ENCODE data around the gene NPRL2.

Gene NPRL2

GRCh38 chr3:50331364-50331907 lies 19.1 kb downstream of the NPRL2 start:
- H3K27me3 ChIP-seq (ENCODE audit: insufficient read depth, insufficient read length), result no peaks in the 10 kb centered on the region
- no peak for DNase-seq (ENCODE audit: low read depth, low spot score)
- no peaks in the 10 kb centered on the region for H3K4me1 ChIP-seq (ENCODE audit: insufficient read depth, insufficient read length)
- no peak for TF ChIP-seq ZNF274 (IDR thresholded peaks at IDR 0.05; ENCODE audit: low read depth, low read length)
- no peak for TF ChIP-seq SUZ12 (IDR thresholded peaks at IDR 0.05; ENCODE audit: extremely low read depth, insufficient read depth, insufficient read length)
- no peak for TF ChIP-seq YY1 (IDR thresholded peaks at IDR 0.05; ENCODE audit: insufficient read depth, insufficient read length)
- no peak overlapping the region for H3K4me3 ChIP-seq (ENCODE audit: insufficient read length, low read depth)
- no peak overlapping the region for H3K9ac ChIP-seq (ENCODE audit: insufficient read length, low read depth)
- peaks cover 80% of the 10 kb centered on the region for H3K36me3 ChIP-seq (ENCODE audit: insufficient read depth, insufficient read length, low read length)
- H3K9me3 ChIP-seq (ENCODE audit: insufficient read depth, low read length), result no peaks in the 10 kb centered on the region

- Histone ChIP-seq H3K9me3 (ENCODE audit: insufficient read depth, low read length) (no peaks in the 10 kb centered on the region), H3K36me3 (ENCODE audit: insufficient read depth, insufficient read length, low read length) (peaks cover 80% of the 10 kb centered on the region), H3K4me1 (ENCODE audit: insufficient read depth, insufficient read length) (no peaks in the 10 kb centered on the region), H3K4me3 (ENCODE audit: insufficient read length, low read depth) (no peak overlapping the region), H3K27me3 (ENCODE audit: insufficient read depth, insufficient read length) (no peaks in the 10 kb centered on the region), H3K9ac (ENCODE audit: insufficient read length, low read depth) (no peak overlapping the region)
- TF ChIP-seq YY1 (IDR thresholded peaks at IDR 0.05; ENCODE audit: insufficient read depth, insufficient read length) (no peak), ZNF274 (IDR thresholded peaks at IDR 0.05; ENCODE audit: low read depth, low read length) (no peak), SUZ12 (IDR thresholded peaks at IDR 0.05; ENCODE audit: extremely low read depth, insufficient read depth, insufficient read length) (no peak)
- DNase-seq (ENCODE audit: low read depth, low spot score), result no peak
These were observed 20.2 kb downstream of the NPRL2 start for GRCh38 chr3:50330330-50330729.

- Histone ChIP-seq H3K4me3 (ENCODE audit: insufficient read length, low read depth) (peak within 1 kb of the TSS; percentile 95), H3K9ac (ENCODE audit: insufficient read length, low read depth) (peak within 1 kb of the TSS; percentile 94), H3K27me3 (ENCODE audit: insufficient read depth, insufficient read length) (no peaks in the 10 kb centered on the region), H3K4me1 (ENCODE audit: insufficient read depth, insufficient read length) (peaks cover 14% of the 10 kb centered on the region), H3K36me3 (ENCODE audit: insufficient read depth, insufficient read length, low read length) (peaks cover 79% of the 10 kb centered on the region), H3K9me3 (ENCODE audit: insufficient read depth, low read length) (no peaks in the 10 kb centered on the region)
- TF ChIP-seq ZNF274 (IDR thresholded peaks at IDR 0.05; ENCODE audit: low read depth, low read length) (no peak), SUZ12 (IDR thresholded peaks at IDR 0.05; ENCODE audit: extremely low read depth, insufficient read depth, insufficient read length) (no peak), YY1 (IDR thresholded peaks at IDR 0.05; ENCODE audit: insufficient read depth, insufficient read length) (no peak)
- peak; percentile 98 for DNase-seq (ENCODE audit: low read depth, low spot score)
These were observed 22.5 kb downstream of the NPRL2 start, which contains the start of gene TUSC2 for GRCh38 chr3:50327943-50328691. Gene TUSC2, minus strand, starts transcription at chr3:50328223. Its CDS starts 124 bp downstream, at chr3:50328099.

GRCh38 chr3:50327129-50327528 lies 23.4 kb downstream of the NPRL2 start:
- no peaks in the 10 kb centered on the region for H3K27me3 ChIP-seq (ENCODE audit: insufficient read depth, insufficient read length)
- TF ChIP-seq YY1 (IDR thresholded peaks at IDR 0.05; ENCODE audit: insufficient read depth, insufficient read length) (no peak), ZNF274 (IDR thresholded peaks at IDR 0.05; ENCODE audit: low read depth, low read length) (no peak), SUZ12 (IDR thresholded peaks at IDR 0.05; ENCODE audit: extremely low read depth, insufficient read depth, insufficient read length) (no peak)
- peaks cover 21% of the 10 kb centered on the region for H3K4me1 ChIP-seq (ENCODE audit: insufficient read depth, insufficient read length)
- H3K36me3 ChIP-seq (ENCODE audit: insufficient read depth, insufficient read length, low read length), result peaks cover 70% of the 10 kb centered on the region
- DNase-seq (ENCODE audit: low read depth, low spot score), result no peak
- H3K4me3 ChIP-seq (ENCODE audit: insufficient read length, low read depth), result peak overlapping the region; percentile 95
- H3K9me3 ChIP-seq (ENCODE audit: insufficient read depth, low read length), result no peaks in the 10 kb centered on the region
- peak overlapping the region; percentile 94 for H3K9ac ChIP-seq (ENCODE audit: insufficient read length, low read depth)

- no peaks in the 10 kb centered on the region for H3K9me3 ChIP-seq (ENCODE audit: insufficient read depth, low read length)
- peaks cover 21% of the 10 kb centered on the region for H3K4me1 ChIP-seq (ENCODE audit: insufficient read depth, insufficient read length)
- H3K4me3 ChIP-seq (ENCODE audit: insufficient read length, low read depth), result no peak overlapping the region
- peaks cover 60% of the 10 kb centered on the region for H3K36me3 ChIP-seq (ENCODE audit: insufficient read depth, insufficient read length, low read length)
- no peaks in the 10 kb centered on the region for H3K27me3 ChIP-seq (ENCODE audit: insufficient read depth, insufficient read length)
- peak overlapping the region; percentile 22 for H3K9ac ChIP-seq (ENCODE audit: insufficient read length, low read depth)
- TF ChIP-seq ZNF274 (IDR thresholded peaks at IDR 0.05; ENCODE audit: low read depth, low read length) (no peak), YY1 (IDR thresholded peaks at IDR 0.05; ENCODE audit: insufficient read depth, insufficient read length) (no peak), SUZ12 (IDR thresholded peaks at IDR 0.05; ENCODE audit: extremely low read depth, insufficient read depth, insufficient read length) (no peak)
- no peak for DNase-seq (ENCODE audit: low read depth, low spot score)
These were observed 24.4 kb downstream of the NPRL2 start for GRCh38 chr3:50326182-50326541.

GRCh38 chr3:50325497-50326181 lies 24.9 kb downstream of the NPRL2 start:
- no peak for TF ChIP-seq SUZ12 (IDR thresholded peaks at IDR 0.05; ENCODE audit: extremely low read depth, insufficient read depth, insufficient read length)
- no peak for TF ChIP-seq YY1 (IDR thresholded peaks at IDR 0.05; ENCODE audit: insufficient read depth, insufficient read length)
- no peak for TF ChIP-seq ZNF274 (IDR thresholded peaks at IDR 0.05; ENCODE audit: low read depth, low read length)
- Histone ChIP-seq H3K9me3 (ENCODE audit: insufficient read depth, low read length) (no peaks in the 10 kb centered on the region), H3K4me3 (ENCODE audit: insufficient read length, low read depth) (no peak overlapping the region), H3K4me1 (ENCODE audit: insufficient read depth, insufficient read length) (peaks cover 21% of the 10 kb centered on the region), H3K27me3 (ENCODE audit: insufficient read depth, insufficient read length) (no peaks in the 10 kb centered on the region), H3K9ac (ENCODE audit: insufficient read length, low read depth) (peak overlapping the region; percentile 23), H3K36me3 (ENCODE audit: insufficient read depth, insufficient read length, low read length) (peaks cover 57% of the 10 kb centered on the region)
- no peak for DNase-seq (ENCODE audit: low read depth, low spot score)

- no peak for DNase-seq (ENCODE audit: low read depth, low spot score)
- no peaks in the 10 kb centered on the region for H3K27me3 ChIP-seq (ENCODE audit: insufficient read depth, insufficient read length)
- H3K4me3 ChIP-seq (ENCODE audit: insufficient read length, low read depth), result no peak overlapping the region
- peaks cover 57% of the 10 kb centered on the region for H3K36me3 ChIP-seq (ENCODE audit: insufficient read depth, insufficient read length, low read length)
- H3K4me1 ChIP-seq (ENCODE audit: insufficient read depth, insufficient read length), result peaks cover 27% of the 10 kb centered on the region
- H3K9ac ChIP-seq (ENCODE audit: insufficient read length, low read depth), result no peak overlapping the region
- TF ChIP-seq SUZ12 (IDR thresholded peaks at IDR 0.05; ENCODE audit: extremely low read depth, insufficient read depth, insufficient read length) (no peak), ZNF274 (IDR thresholded peaks at IDR 0.05; ENCODE audit: low read depth, low read length) (no peak), YY1 (IDR thresholded peaks at IDR 0.05; ENCODE audit: insufficient read depth, insufficient read length) (no peak)
- no peaks in the 10 kb centered on the region for H3K9me3 ChIP-seq (ENCODE audit: insufficient read depth, low read length)
These were observed 25.5 kb downstream of the NPRL2 start for GRCh38 chr3:50325113-50325480.

All from NT2/D1 (cell line).